Stimulated activated naive CD8-positive, alpha-beta T cell treated with anti-CD3 and anti-CD28 coated beads, Interleukin-15, Interleukin-2, amounts not matched to agents 100 ng/mL and 50 ng/mL, for 24 hours (primary cell): Measurements from ENCODE around the gene AGPAT2.
"Not testable (repeated sequence)": the region's sequence is repeated elsewhere in the genome, so short reads cannot be mapped to it uniquely, and the experiment has no call there.

Source experiments
- H3K27ac Mint-ChIP-seq: one replicate; pipeline ENCODE4 v1.8.0; 2021; ENCODE audit warnings: mild to moderate bottlenecking, mixed read lengths
- H3K27me3 Mint-ChIP-seq: one replicate; pipeline ENCODE4 v1.8.0; 2021; ENCODE audit warnings: mixed read lengths
- H3K36me3 Mint-ChIP-seq: one replicate; pipeline ENCODE4 v1.8.0; 2021; ENCODE audit warnings: low read depth, mixed read lengths
- H3K4me1 Mint-ChIP-seq: one replicate; pipeline ENCODE4 v1.8.0; 2021; ENCODE audit warnings: low read depth, mixed read lengths
- H3K4me3 Mint-ChIP-seq: one replicate; pipeline ENCODE4 v1.8.0; 2021; ENCODE audit warnings: mild to moderate bottlenecking, mixed read lengths
- H3K9me3 Mint-ChIP-seq: one replicate; pipeline ENCODE4 v1.8.0; 2021; ENCODE audit warnings: mixed read lengths

The AGPAT2 gene

DNA sequence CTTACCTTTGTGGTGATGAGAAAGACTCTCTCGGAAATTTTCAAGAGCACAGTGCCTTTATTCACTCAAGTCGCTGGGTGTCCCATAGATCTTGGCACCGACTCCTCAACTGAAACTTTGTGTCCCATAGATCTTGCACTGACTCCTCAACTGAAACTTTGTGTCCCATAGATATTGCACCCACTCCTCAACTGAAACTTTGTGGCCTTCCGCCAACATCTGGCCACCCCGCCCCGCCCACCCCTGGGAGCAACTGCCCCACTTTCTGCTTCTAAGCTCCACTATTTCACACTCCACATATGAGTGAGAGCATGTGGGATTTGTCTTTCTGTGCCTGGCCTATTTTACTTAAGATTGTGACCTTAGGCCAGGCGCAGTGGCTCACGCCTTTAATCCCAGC is 37.2 kb downstream of the AGPAT2 start:
- Mint-ChIP-seq H3K9me3 (no peaks in the 10 kb centered on the region), H3K27ac (no peak overlapping the region), H3K36me3 (no peaks in the 10 kb centered on the region), H3K4me1 (no peaks in the 10 kb centered on the region), H3K4me3 (no peak overlapping the region), H3K27me3 (peaks cover 15% of the 10 kb centered on the region)

DNA sequence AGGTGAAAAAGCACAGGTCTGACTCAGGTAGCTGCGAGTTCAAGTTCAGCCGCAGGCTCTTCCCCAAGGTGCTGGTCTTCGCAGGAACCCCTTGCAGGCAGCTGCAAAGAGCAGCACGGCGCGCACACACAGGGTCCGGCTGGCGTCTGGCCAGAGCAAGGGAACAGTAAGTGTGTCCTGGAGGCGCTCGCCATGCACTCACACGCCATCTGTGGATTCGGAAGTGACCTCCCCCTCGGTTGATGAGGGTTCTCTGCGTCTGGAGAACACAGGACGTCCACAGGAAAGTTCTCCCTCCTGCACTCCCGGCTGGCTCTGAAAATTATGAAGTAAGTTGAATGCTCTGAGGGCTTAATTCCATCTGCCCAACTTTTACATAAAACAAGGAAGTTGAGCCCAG is 38.5 kb downstream of the AGPAT2 start:
- H3K27me3 Mint-ChIP-seq: peaks cover 18% of the 10 kb centered on the region
- peaks cover 2% of the 10 kb centered on the region for H3K4me1 Mint-ChIP-seq
- H3K4me3 Mint-ChIP-seq: no peak overlapping the region
- no peaks in the 10 kb centered on the region for H3K36me3 Mint-ChIP-seq
- H3K9me3 Mint-ChIP-seq: no peaks in the 10 kb centered on the region
- no peak overlapping the region for H3K27ac Mint-ChIP-seq

DNA sequence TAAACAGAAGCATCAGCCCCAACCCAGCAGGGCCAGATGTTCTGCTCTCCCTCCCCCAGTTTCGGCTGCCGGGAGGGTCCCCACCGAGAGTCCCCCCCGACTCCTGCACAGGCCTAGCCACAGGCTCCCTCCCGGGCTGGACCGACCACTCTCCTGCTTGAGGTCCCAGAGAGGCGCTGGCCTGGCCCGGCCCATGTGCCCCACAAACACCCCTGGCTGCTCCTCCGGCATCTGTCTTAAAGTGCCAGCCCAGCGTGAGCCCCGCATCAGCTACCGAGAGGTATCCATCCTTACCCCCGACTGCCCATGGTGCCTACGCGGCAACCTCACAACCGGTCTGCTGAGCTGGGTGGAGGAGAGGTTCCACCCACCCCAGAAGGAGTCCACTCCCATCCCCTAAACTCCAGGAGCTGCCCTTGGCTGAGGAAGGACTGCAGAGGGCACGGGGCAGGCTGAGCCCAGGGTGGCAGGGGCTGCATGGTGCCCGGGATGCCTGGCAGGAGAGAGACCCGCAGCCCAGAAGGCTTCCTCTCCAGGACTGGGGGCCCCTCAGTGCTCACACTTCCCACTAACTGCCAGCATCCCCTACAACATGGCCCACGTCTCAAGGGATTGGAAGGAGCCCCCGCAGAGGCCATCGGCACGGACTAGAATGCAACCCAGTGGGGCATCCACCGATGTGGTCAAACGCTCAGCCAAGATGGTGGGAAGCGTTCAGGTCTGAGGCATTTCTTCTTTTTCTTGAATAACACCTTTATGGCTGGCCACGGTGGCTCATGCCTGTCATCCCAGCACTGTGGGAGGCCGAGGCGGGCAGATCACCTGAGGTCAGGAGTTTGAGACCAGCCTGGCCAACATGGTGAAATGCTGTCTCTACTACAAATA is 40.2 kb downstream of the AGPAT2 start:
- Mint-ChIP-seq H3K4me1 (peaks cover 7% of the 10 kb centered on the region), H3K4me3 (no peak overlapping the region), H3K9me3 (no peaks in the 10 kb centered on the region), H3K27ac (no peak overlapping the region), H3K36me3 (no peaks in the 10 kb centered on the region), H3K27me3 (peaks cover 25% of the 10 kb centered on the region)

DNA sequence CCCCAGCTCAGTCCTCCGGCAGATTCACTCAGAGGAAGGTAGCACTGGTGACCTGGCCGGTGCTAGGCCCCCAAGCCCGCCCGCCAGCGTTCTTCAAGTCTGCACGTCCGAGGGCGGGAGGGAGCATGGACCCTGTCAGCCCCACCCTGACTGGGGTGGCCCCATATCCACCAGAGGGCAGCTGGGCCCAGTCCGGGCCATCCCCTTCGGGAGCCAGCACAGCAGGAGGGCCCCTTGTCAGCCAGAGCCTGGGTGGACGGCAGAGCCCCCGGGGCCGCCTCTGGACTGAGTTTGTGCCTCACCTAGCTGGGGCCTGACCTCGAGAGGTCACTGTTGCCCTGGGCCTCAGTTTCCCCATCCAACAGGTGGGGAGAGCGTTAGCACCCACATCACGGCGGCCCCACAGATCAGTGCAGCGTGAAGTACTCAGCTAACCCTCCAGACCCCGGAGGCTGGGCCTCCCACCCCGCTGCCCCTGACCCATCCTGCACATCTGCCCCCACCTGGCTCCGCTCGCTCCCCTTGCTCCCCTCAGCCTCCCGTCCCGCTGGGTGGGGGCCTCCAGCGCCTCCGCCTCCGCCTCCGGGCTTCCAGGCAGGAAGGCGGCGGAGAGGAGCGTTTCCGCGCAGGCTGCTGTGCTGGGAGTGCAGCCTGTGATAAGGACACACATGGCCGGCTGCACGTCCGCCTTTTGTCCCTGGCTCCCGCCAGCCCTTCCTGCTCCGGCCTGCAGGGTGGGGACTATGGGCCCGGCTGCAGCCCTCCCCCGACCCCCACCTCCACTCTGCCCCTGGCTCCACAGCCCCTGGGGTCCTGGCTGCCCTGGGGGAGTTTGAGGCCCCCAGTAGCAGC is 41.1 kb downstream of the AGPAT2 start:
- Mint-ChIP-seq H3K27me3 (peaks cover 25% of the 10 kb centered on the region), H3K27ac (no peak overlapping the region)

DNA sequence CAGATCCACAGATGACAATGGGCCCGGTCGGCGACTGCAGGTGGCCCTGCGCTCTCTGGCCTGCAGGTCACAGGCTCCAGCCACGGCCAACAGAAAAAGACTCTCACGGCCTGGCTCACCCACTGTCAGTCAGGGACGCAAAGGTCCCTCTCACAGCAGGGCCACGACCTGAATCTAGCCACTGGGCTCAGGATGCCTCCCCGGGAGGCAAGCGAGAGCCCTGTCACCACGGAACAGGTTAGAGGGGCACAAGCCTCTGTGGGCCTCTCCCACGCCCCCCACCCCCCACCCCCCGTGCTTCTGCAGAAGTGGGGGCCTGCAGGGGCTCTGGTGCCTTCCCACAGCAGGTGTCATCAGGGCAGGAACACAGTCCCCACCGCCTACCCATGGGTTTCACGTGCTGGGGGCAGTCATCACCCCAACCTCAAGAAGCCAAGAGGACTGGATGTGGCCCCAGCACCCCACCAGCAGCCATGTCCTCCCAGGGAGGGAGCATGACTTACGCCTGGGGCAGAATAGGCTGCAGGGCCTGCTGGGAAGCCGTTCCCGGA is 41.8 kb downstream of the AGPAT2 start:
- H3K27ac Mint-ChIP-seq: no peak overlapping the region
- no peak overlapping the region for H3K4me3 Mint-ChIP-seq

More for the DNA sequence above, 41.1 kb downstream of the AGPAT2 start:
- H3K9me3 Mint-ChIP-seq: no peaks in the 10 kb centered on the region
- no peaks in the 10 kb centered on the region for H3K36me3 Mint-ChIP-seq
- no peak overlapping the region for H3K4me3 Mint-ChIP-seq
- peaks cover 7% of the 10 kb centered on the region for H3K4me1 Mint-ChIP-seq

DNA sequence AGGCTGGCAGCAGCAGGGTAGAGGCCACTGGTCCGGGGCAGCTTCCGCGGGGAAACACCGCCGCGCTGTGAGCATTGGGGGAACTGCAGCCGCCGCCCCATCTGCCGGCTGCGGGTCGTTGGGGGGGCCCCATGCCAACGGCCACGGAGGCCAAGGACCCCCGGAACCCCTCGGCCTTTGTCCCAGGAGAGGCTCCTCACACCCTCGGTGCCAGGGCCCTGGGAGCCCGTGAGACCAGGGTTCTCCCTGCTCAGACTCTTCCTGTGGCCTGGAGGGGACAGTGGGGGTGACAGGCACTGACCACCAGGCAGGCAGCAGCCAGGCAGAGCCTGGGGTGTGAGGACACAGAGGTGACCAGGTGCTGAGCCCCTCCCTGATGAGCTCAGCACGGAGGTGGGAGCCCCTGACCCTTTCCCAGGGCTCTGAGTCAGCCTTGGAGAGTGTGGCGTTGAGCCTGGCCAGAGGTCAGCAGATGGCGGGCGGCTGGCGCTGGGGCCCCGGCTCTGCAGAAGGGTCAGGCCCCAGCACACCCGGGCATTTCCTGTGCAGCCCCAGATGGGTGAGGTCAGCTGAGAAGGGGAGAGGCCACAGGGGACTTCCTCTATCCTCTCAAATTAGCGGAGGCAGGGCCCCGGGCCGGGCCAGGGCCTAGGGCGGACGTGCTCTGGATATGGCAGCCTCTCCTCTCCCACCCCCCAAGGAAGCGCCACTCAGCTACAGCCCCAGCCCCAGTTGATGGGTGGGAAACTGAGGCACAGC is 42.5 kb downstream of the AGPAT2 start:
- no peaks in the 10 kb centered on the region for H3K36me3 Mint-ChIP-seq
- H3K4me1 Mint-ChIP-seq: peaks cover 7% of the 10 kb centered on the region
- no peaks in the 10 kb centered on the region for H3K9me3 Mint-ChIP-seq
- peaks cover 25% of the 10 kb centered on the region for H3K27me3 Mint-ChIP-seq
- H3K4me3 Mint-ChIP-seq: no peak overlapping the region
- H3K27ac Mint-ChIP-seq: no peak overlapping the region

More for the DNA sequence above, 41.8 kb downstream of the AGPAT2 start:
- Mint-ChIP-seq H3K36me3 (no peaks in the 10 kb centered on the region), H3K9me3 (no peaks in the 10 kb centered on the region), H3K27me3 (peaks cover 25% of the 10 kb centered on the region), H3K4me1 (peaks cover 7% of the 10 kb centered on the region)

DNA sequence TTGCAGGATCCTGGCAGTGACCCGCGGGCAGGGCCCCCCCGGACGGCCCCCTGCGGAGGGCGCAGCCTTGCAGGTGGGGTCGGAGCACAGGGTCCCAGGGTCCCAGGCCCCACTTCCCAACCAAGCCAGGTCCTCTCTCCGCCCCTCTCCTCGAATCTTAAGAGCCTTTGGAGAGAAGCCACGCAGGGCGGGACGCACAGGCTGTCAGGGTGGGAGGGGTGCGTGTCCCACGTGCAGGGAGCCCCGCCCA is 43.0 kb downstream of the AGPAT2 start:
- Mint-ChIP-seq H3K36me3 (no peaks in the 10 kb centered on the region), H3K9me3 (no peaks in the 10 kb centered on the region), H3K27ac (no peak overlapping the region), H3K4me3 (no peak overlapping the region), H3K27me3 (peaks cover 25% of the 10 kb centered on the region), H3K4me1 (peaks cover 7% of the 10 kb centered on the region)

DNA sequence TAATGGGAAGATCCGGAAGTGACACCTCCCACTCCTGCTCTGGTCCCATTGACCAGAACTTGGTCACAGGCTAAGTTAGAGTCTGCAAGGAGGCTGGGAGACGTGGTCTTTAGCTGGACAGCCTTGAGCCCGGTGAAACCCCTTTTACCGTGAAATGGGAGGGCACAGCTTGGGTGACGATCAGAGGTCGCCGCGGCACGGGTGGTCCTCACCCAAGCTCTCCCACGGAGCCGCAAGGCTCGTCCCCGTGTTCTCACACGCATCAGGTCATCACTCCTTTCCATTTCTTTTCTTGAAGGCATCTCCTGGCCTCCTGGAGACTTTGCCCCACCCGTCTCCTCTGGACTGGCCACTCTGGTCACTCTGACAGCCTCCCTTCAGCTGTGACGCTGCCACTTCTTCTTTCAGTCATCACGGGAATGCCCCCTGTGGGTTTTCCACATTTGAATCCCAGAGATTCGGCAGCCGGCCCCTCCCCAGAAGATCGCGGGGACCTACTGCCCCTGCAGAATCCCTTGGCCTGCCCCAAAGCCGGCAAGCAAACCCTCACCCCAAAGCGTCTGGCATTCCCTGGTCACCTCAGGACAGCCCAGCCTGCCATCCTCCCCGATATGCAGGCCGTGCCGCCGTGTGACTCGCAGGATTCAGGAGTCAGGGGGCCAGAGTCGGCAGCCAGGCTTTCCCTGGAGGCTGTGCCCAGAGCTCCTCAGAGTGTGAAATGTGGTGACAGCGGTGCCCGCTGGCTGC is 43.5 kb downstream of the AGPAT2 start:
- peaks cover 24% of the 10 kb centered on the region for H3K27me3 Mint-ChIP-seq
- no peak overlapping the region for H3K4me3 Mint-ChIP-seq
- no peaks in the 10 kb centered on the region for H3K9me3 Mint-ChIP-seq
- H3K4me1 Mint-ChIP-seq: peaks cover 7% of the 10 kb centered on the region
- no peak overlapping the region for H3K27ac Mint-ChIP-seq
- no peaks in the 10 kb centered on the region for H3K36me3 Mint-ChIP-seq

DNA sequence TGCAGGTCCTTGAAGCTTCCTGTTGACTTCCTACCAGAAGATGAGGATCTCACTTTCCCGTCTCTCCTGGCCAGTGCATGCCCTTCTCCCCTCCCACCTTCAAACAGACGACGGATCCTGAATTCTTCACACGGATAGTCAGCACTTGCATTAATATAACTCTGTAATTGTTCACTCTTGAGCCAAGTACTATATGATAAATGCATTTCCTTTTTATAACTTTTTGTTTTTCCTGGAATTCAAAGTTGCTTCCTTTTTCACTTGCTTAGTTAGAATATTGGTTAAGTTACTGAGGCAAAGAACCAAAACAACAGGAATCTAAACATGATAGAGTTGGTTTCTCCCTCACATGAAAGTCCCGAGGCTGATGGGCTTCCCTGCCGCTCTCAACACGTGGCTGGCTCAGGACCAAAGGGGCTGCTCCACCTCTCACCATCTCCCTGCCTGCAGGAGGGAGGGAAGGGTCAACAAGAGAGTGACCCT is 44.8 kb downstream of the AGPAT2 start:
- Mint-ChIP-seq H3K9me3 (no peaks in the 10 kb centered on the region), H3K4me1 (peaks cover 7% of the 10 kb centered on the region), H3K4me3 (no peak overlapping the region), H3K27me3 (peaks cover 20% of the 10 kb centered on the region), H3K36me3 (no peaks in the 10 kb centered on the region), H3K27ac (no peak overlapping the region)

DNA sequence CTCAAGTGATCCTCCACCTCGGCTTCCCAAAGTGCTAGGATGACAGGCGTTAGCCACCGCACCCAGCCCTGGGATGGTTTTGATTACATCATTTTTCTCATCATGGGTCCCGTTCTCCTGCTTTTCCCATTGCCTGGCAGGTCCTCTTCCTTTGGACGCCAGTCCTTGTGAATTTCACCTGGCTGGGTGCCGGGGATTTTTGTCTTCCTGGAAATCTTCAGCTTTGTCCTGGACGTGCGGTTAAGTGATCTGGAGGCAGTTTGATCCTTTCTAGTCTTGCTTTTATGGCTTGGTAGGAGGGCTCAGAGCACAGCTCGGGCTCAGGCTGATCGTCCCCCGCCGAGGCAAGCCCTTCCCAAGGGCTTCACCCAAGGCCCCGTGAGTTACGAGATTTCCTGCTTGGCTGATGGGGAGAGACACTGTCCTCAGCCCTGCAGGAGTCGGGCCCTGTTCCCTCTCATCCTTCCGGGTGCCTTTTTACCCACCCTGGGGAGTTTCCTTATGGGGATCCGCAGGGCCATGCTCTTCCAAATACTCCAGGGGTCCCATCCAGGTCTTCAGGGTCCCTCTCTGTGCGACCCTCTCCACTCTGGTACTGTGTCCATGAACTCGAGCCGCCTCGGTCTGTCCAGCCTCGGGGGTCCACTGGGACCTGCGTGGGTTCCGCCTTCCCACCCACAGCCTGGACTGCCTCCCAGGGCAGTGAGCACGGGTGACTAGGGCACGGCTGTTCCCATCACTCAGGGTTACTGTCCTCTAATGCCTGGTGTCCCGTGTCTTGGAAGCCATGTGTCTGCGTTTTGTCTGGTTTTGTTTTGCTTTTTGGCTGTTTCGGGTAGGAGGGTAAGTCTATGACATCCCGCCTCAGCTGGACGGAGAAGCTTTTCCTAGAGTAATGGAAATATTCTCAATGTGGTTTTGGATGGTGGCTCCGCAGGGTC is 46.8 kb downstream of the AGPAT2 start:
- Mint-ChIP-seq H3K9me3 (no peaks in the 10 kb centered on the region), H3K36me3 (no peaks in the 10 kb centered on the region), H3K4me1 (peaks cover 7% of the 10 kb centered on the region), H3K4me3 (no peak overlapping the region), H3K27ac (no peak overlapping the region), H3K27me3 (peaks cover 16% of the 10 kb centered on the region)

DNA sequence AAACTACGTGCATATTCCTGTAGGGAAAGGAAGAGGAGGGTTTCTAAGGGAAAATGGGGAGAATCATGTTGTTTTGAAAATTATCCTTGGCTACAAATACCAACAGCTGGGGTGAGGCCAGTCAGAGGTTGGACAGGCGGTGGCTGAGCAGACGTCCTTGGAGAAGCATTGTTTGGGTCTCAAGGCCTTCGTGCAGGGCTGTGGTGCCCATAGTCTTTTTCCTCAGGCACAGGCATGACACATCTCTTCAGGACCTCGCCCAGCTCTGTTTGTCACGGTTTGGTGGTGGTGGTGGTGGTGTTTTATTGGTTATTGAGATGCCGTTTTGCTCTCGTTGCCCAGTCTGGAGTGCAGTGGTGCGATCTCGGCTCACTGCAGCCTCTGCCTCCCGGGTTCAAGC is 52.4 kb downstream of the AGPAT2 start:
- Mint-ChIP-seq H3K36me3 (no peaks in the 10 kb centered on the region), H3K4me3 (no peak overlapping the region), H3K27ac (no peak overlapping the region), H3K4me1 (no peaks in the 10 kb centered on the region), H3K27me3 (no peaks in the 10 kb centered on the region), H3K9me3 (no peaks in the 10 kb centered on the region)

DNA sequence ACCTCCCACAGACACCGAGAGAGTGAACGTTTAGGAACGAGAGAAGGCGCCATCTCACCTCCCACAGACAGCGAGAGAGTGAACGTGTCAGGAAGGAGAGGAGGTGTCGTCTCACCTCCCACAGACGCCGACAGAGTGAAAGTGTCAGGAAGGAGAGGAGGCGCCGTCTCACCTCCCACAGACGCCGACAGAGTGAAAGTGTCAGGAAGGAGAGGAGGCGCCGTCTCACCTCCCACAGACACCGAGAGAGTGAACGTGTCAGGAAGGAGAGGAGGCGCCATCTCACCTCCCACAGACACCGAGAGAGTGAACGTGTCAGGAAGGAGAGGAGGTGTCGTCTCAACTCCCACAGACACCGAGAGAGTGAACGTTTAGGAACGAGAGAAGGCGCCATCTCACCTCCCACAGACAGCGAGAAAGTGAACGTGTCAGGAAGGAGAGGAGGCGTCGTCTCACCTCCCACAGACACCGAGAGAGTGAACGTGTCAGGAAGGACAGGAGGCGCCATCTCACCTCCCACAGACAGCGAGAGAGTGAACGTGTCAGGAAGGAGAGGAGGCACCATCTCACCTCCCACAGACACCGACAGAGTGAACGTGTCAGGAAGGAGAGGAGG is 54.7 kb downstream of the AGPAT2 start:
- not testable (repeated sequence) for H3K27me3 Mint-ChIP-seq, H3K36me3 Mint-ChIP-seq, H3K27ac Mint-ChIP-seq, H3K4me1 Mint-ChIP-seq, H3K4me3 Mint-ChIP-seq, H3K9me3 Mint-ChIP-seq

DNA sequence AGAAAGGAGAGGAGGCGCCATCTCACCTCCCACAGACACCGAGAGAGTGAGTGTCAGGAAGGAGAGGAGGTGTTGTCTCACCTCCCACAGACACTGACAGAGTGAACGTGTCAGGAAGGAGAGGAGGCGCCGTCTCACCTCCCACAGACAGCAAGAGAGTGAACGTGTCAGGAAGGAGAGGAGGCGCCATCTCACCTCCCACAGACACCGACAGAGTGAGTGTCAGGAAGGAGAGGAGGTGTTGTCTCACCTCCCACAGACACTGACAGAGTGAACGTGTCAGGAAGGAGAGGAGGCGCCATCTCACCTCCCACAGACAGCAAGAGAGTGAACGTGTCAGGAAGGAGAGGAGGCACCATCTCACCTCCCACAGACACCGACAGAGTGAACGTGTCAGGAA is 55.2 kb downstream of the AGPAT2 start:
- not testable (repeated sequence) for H3K27ac Mint-ChIP-seq, H3K4me1 Mint-ChIP-seq, H3K27me3 Mint-ChIP-seq, H3K4me3 Mint-ChIP-seq, H3K9me3 Mint-ChIP-seq, H3K36me3 Mint-ChIP-seq
